SK-N-SH treated with all-trans-retinoic acid at 6 μM for 48 hours (cell line): ENCODE data around the gene GNAZ.

Source experiments
- ARNTL ChIP-seq: fragments of 450-650 bp; formaldehyde crosslinking; IDR thresholded peaks from 2 replicates; pipeline ENCODE4 v1.5.0; 2020; ENCODE audit warnings: low read depth, mild to moderate bottlenecking, moderate library complexity, borderline replicate concordance
- BACH2 ChIP-seq: fragments of 250-450 bp; sonication (Bioruptor Pico); IDR thresholded peaks from 2 replicates; pipeline ENCODE4 v1.9.0; 2021; ENCODE audit warnings: mild to moderate bottlenecking, borderline replicate concordance
- CREB5 ChIP-seq: fragments of 250-450 bp; sonication (Bioruptor Pico); IDR thresholded peaks from 2 replicates; pipeline ENCODE4 v1.5.1; 2020; ENCODE audit warnings: low read depth, mild to moderate bottlenecking, moderate library complexity
- CSRNP3 ChIP-seq: fragments of 250-450 bp; sonication (Bioruptor Pico); IDR thresholded peaks from 2 replicates; pipeline ENCODE4 v1.5.1; 2021; ENCODE audit warnings: mild to moderate bottlenecking, moderate library complexity
- PATZ1 ChIP-seq: fragments of 250-450 bp; sonication (Bioruptor Pico); IDR thresholded peaks from 2 replicates; pipeline ENCODE4 v1.8.0; 2020; ENCODE audit warnings: mild to moderate bottlenecking, moderate library complexity, borderline replicate concordance
- PPARA ChIP-seq: fragments of 250-450 bp; sonication (Bioruptor Pico); IDR thresholded peaks from 2 replicates; pipeline ENCODE4 v1.5.0; 2020; ENCODE audit warnings: mild to moderate bottlenecking, borderline replicate concordance
- SNAI2 ChIP-seq: fragments of 250-450 bp; sonication (Bioruptor Pico); IDR thresholded peaks from 2 replicates; pipeline ENCODE4 v1.5.0; 2020; ENCODE audit warnings: mild to moderate bottlenecking, moderate library complexity
- ZC3H10 ChIP-seq: fragments of 250-450 bp; sonication (Bioruptor Pico); IDR thresholded peaks from 2 replicates; pipeline ENCODE4 v1.5.1; 2021; ENCODE audit warnings: mild to moderate bottlenecking, moderate library complexity
- ZFP3 ChIP-seq: fragments of 250-450 bp; sonication (Bioruptor Pico); IDR thresholded peaks from 2 replicates; pipeline ENCODE4 v1.5.0; 2020; ENCODE audit warnings: mild to moderate bottlenecking, moderate library complexity
- ZFP30 ChIP-seq: fragments of 450-650 bp; formaldehyde crosslinking; IDR thresholded peaks from 2 replicates; pipeline ENCODE4 v1.5.0; 2022; ENCODE audit warnings: mild to moderate bottlenecking, moderate library complexity

- TF ChIP-seq ZC3H10 (CRISPR knock-in tag) (no peak), ZFP3 (CRISPR knock-in tag) (no peak), SNAI2 (CRISPR knock-in tag) (no peak), PPARA (no peak), CREB5 (no peak), PATZ1 (CRISPR knock-in tag) (no peak), ARNTL (CRISPR knock-in tag) (no peak), ZFP30 (no peak), BACH2 (CRISPR knock-in tag) (no peak), CSRNP3 (no peak)
Observed at GRCh38 chr22:23033116-23033905, 37.0 kb upstream of the GNAZ start.
